NCI-H1417 treated with DMSO at 0.1 percent for 48 hours (cell line): Measurements from ENCODE around the gene ARHGAP26.
"Not testable (repeated sequence)": the region's sequence is repeated elsewhere in the genome, so short reads cannot be mapped to it uniquely, and the experiment has no call there.

Source experiments
- DNase-seq: peaks from one replicate; lab custom pipeline; 2025; lab: John Stamatoyannopoulos, UW

ARHGAP26 gene

DNA sequence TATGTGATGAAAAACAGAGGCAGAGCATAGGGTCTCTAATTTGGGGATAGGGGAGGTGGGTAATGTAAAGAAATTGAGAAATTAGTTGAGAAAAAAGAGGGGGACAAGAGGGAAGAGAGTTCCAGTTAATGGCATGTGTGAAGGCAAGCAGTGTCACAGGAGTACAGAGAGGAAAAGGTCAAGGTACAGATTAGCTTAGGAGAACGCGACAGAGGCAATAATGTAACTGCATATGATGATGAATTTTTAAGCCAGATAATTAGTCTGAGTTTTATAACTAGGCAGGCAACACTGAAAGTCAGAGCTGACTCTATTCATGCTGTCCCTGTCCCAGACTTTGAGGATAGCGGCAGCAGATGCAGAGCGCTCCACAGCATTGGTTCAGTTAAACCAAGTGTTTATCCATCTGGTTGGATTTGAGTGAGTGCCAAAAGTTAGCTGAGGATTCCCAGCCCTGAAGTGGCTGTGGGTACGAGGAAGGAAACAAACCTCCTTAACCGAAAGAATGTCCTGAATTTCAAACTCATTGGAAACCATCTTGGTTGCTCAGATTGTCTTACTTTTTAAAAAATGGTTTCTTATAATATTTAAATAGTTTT lies 315.2 kb downstream of the ARHGAP26 start:
- DNase-seq: no peak

DNA sequence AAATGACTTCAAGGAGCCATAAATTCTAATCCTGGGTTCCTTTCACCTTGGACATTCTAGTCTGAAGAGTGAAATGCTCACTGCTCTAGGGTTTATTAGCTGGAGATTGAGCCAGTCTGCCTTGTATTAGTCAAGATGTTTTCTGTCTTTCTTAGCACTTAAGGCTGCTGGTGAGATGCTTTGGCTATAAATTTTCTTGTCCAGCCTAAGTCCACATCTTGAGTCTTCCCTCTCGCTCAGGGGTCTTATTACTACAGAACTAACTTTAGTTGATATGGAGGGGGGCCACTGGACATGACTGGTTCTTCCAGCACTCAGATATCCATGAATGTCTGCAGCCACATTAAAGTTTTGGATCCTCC lies 316.4 kb downstream of the ARHGAP26 start:
- no peak for DNase-seq

DNA sequence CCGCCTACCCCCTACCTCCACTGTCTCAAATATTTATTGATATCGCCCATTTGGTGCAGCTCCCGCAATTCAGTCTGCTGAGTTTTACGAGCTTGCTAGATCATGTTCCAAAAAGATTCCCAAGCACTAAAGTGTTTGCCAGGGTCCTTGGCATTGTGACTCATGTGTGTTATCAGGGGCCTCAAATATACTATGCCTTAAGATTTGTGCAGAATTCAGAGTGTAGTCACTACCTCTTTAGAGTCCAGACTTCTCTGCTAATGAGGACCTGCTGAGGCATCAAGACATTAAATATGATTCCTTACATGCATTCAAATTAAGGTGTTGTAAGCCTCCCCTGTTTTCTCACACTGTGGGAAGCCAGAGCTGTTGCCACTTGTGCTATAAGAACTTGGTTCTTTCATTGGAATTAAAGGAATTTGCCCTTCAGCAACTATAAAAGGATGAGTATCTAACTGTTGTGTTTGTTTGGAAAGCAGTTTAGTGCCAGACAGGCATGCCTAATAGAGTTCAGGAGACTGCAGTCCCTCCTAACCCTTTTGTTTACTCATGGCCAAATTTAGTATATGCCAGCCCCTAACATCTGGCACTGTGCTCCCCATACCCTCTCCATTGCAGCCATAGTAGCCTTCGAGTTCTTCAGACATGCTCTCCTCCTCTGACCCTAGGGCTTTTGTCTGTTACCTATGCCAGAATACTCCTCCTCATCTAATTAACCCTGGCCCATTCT lies 316.9 kb downstream of the ARHGAP26 start:
- DNase-seq: no peak

DNA sequence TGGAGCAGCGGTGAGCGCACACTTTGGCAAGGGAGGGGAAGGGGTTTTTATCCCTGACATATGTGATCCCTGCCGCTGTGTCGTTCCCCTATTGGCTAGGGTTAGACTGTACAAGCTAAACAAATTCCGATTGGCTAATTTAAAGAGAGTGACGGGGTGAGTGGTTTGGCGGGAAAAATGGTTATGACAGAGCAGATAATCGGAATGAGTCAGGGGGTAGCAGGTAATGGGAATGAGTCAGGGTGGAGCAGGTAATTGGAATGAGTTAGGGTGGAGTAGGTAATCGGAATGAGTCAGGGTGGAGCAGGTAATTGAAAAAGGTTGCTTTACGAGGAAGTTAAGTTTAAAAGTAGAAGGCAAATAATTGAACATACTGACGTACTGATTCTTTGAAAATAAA lies 318.5 kb downstream of the ARHGAP26 start:
- not testable (repeated sequence) for DNase-seq

DNA sequence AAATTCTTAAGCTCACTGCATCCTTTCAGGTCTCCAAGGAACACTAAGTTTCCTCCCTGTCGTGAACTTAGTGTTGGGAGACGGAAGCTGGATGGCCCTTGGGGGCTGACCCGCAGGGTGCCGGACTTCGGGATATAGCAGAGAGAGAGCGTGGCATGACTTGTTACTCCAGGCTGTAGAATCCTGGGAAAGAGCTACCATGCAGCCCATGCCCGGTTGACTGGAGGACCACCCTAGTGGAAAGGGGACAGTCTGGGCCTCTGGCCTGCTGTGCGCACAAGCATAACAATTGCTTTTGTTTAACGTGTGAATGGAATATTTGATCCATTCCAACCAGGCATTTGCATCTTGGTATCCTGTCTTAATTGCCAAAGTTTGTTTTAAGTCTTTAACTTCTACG lies 319.9 kb downstream of the ARHGAP26 start:
- DNase-seq: not testable (repeated sequence)

DNA sequence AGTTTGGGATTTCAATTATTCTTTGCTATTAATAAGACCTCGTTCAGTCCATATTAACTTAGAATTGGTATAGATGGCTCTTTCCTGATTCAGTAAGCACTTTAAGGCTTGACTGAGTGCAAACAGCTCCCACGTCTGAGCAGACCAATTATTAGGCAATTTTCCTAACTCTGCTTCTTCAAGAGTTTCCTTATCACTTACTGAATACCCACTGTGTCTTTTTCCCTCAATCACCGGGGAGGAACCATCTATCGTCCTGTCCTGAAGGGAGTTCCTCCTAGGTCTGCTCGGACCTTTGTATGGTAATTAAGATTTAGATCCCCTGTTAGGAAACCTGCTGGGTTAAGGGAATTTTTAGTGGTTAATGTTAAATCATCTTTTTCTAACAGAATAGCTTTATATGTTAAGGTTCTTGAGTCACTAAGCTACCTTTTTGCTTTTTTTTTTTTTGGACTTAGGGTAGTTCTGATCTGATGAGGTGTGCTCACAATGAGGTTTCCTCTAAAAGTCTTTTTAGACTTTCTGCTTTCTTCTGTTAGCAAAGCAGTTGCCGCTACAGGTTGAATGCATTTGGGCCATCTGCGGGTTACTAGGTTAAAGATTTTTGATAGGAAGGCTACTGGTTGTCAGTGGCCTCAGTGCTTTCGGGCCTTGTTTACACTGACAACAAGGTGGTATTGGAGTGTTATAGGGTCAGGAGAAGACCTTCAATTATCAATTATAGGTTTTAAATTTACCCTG lies 322.7 kb downstream of the ARHGAP26 start:
- DNase-seq: not testable (repeated sequence)

DNA sequence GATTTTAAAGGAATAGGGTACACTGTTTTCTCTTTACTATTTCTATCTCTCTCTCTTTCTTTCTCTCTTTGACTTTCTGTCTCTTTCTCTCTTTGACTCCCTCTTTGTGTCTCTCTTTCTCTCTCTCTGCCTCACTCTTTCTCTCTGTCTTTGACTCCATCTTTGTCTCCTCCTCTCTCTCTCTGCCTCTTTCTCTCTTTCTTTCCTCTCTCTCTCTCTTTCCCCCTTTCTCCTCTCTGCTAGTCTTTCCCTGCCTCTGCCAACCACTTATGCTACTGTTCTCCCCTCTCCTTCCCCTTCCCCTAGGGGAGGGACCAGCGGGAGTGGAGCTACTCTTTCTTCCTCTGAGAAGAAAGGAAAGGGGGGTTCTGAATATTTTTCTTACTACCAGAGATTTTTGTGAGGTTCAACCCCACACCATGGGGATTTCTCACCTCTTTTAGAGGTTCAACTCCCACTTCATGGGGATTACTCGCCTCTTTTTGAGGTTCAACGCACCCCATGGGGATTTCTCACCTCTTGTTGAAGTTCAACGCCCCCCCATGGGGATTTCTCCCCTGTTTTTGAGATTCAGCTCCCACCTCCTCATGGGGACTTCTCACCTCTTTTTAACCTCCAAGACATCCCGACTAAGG lies 323.4 kb downstream of the ARHGAP26 start:
- DNase-seq: no peak

DNA sequence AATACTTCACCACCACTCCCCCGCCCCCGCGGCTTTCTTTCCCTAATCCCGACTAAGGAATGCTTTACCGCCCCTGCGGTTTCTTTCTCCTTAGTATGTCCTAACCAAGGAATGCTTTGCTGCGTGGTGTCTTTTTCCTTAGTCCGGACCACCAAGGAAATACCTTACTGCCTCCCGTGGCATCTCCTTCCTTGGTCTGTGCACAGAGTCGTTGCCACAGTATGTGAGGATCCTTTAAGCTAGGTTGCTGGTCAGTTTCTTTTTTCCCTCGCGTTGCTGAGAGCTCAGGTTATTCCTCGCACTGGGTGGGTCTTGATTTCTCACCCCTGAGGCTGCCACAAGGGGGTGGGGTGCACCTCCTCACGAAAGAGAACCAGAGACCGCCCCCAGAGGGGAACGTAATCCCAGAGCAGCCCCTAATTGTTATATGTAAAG lies 323.9 kb downstream of the ARHGAP26 start:
- no peak for DNase-seq

DNA sequence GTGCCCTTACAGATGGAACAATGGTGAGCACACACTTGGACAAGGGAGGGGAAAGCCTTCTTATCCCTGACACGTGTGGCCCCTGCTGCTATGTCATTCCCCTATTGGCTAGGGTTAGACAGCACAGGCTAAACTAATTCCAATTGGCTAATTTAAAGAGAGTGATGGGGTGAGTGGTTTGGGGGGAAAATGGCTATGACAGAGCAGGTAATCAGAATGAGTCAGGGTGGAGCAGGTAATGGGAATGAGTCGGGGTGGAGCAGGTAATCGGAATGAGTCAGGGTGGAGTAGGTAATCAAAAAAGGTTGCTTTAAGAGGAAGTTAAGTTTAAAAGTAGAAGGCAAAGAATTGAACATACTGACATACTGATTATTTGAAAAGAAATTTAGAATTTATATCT lies 324.4 kb downstream of the ARHGAP26 start:
- not testable (repeated sequence) for DNase-seq

DNA sequence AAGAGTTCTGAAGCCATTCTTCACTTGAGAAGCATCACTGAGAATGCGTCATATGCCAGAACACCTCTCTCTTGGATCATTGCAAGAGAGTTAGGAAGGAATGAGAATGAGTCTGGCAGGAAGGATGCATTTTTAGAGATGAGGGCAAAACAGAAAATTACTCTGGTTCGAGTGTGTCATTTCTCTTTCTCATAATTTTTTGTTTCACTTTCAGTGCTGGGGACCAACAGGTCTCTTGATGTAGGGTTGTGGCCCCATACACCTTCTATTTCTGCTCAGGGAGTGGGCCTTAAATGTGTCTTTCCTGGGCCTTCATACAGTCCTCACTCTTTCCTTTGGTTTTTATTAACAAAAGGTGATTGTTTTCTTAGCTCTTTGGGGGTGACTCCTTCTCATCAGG lies 330.9 kb downstream of the ARHGAP26 start:
- no peak for DNase-seq

DNA sequence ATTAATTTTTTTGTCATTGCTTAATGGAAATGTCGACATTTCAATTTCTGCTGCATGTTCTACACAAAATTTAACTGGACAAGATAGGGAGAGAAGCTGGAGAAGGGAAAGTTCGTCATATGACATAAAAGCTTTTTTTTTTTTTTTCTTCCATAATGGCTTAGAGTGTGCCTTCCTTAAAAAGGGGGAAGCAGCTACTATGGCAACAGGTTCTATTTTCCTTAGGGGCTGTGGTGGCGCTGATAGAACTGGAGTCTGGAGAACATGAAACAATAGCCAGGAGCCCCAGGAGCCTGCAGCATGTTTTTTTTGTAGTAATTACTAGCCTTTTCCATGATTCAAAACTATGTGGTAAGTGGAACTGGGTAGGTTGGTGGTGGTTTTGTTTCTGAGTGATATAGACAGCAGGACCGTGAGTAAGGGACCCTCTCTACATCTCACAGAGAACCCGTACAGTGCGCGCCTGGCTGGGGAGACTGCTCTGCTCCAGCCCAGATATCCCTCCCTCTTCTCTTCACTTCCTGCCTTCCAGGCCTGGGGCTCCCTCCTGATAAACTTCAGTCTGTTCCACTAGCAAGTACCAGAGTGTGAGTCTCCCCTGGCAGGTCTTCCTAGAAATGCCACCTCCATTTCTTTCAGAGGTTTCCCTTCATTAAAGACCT lies 331.7 kb downstream of the ARHGAP26 start:
- DNase-seq: no peak

DNA sequence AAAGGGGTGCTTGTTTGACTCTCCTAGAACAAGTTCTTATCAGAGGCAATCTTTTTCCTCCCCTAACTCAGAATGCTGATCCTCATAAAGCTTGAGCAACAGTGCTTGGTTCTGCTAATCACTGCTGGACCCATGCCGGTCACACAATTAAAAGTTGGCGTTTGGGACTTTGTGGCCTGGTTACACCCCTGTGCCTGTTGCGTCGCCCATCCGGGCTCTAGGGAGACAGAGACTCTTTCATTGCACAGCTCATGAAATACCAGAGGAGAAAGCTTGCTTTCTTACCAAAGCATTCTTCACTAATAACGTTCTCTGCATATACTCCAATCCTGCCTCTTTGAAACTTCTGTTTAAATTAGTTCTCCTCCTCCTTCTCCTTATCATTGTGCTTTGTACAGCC lies 332.2 kb downstream of the ARHGAP26 start:
- no peak for DNase-seq

DNA sequence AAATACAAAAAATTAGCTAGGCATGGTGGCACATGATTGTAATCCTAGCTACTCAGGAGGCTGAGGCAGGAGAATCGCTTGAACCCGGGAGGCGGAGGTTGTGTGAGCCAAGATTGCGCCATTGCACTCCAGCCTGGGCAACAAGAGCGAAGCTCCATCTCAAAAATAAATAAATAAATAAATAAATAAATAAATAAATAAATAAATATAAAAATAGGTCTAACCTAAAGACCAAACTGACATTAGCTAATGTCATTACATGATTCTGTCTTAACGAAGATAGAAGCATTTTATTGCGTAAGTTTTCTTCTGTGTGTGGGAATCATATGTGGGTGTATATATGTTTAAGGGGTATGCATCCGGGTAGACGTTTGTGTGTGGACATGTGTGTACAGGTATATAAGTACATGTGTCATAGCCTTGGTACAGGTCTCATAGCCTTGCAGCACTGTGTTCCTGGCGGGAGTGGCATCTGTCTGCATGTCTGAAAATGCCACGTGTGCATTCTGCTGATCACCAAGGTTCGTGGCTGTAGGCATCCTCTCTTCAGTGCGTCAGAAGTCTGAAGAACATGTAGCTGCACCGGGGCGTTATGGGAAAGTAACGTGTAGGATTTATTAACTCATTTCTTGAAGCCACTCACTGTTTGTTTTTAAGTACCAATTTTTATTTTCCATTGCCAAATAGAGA lies 335.2 kb downstream of the ARHGAP26 start:
- no peak for DNase-seq

DNA sequence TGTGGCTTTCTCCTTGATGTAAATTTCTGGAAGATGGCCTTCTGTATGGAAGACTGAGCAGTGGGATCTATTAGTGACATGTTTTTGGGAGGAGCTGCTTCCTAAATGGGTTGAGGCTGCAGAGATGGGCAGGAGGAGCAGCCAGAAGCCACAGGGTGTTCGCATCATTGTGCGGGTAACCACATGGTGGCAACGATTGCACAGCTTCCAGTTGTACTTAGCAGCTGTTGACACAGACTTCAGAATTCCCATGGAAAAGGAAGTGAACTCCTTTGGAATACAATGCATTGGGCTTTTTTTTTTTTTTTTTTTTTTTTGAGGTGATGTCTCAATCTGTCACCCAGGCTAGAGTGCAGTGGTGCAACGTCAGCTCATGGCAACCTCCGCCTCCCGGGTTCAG lies 336.0 kb downstream of the ARHGAP26 start:
- DNase-seq: no peak

DNA sequence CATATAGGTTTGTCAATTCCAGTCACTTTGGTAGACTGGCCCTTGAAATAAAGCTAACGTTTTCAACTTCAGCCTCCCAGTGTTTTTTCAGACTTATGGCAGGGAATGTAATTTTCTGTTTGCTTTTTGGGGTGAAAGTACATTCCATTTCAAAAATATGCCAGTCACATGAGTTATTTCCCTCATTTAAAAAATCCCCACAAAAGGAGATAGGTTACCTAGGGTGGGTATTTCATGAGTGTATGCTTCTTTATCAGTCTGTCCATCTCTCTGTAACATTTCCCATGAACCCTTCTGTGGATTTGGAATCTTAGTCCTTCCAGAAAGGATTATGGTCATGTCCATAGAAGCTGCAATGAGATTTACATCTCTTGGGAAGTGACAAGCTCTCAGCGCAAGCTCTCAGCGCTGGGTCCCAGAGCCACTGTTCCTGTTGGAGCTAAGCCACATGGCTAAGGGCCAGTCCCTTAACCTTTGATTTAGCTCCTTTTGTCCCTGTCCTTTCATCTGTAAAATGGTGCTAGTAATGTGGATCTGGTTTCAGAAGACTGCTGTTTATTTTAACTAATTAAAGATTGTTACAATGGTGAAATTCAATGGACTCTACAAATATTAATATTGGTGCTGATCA lies 338.4 kb downstream of the ARHGAP26 start:
- DNase-seq: no peak

DNA sequence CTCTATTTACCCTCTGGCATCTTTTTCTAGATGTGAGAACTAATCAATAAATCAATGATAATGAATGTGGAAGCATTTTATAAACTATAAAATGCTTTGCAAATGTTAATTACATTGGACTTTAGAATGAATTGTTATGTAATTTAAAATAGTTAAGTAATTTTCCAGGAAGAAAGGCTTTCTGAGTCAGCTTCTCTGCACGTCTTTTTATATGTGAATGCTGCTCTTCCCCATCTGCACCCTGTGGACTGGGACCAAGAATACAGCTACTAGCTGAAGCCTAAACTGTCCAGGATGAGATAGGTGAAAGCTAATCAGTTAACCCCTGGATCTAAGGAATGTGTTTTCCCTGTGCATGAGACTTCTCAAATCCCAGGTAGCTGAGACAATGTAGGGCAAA lies 340.4 kb downstream of the ARHGAP26 start:
- no peak for DNase-seq

DNA sequence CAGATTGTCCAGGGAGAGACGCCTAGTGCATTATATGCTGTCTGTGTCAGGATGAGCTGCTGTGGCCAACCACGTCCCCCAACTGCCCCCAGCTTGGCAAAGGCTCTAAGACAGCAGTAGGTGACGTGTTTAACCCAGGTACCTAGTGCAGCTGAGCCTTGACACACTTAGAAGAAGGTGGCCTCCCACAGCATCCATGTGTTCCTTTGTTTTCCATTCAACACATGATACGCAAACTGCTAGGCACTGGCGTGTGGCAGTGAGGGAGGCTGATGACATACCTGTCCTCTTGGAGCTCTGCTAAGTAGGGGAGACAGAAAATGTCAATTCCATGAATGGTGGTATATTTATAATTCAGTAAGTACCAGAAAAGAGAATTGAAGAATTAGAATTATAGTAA lies 341.6 kb downstream of the ARHGAP26 start:
- DNase-seq: no peak

DNA sequence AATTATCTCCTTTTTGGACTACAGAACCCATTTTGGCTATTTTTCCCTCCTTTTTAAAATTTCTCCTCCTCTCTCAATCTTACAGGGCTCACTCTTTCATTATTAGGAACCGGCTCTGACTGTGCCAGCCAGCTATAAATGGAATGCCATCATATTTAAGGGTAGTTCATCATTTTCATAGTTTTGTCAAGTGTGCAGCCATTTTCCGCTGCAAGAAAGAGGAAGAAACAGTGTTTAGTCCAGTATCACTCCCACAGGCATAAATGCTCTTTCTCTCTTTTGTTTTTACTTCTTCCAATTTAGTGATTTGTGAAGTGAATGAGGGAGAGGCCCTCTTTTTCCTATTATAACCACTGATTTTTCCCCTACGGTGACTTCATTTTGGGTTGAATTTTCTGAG lies 343.3 kb downstream of the ARHGAP26 start:
- DNase-seq: no peak

DNA sequence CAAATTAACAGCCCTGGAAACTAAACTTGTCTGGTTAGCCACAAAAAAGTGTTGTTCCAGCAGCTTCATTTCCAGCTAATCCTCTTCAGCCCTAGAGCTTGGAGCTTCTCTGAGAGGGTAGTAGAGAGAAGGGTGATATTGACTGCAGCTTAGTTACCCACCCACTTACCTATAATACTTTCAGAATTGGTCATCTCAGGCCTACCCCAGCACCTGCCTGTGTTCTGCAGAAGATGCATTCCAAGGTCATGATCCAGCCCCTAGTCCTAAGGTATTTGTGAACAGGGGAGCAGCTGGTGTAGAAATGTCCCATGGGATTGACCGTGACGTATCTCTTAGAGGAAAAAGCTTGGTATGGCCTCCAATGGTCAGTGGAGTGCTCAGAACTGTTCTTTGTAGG lies 344.3 kb downstream of the ARHGAP26 start:
- no peak for DNase-seq

DNA sequence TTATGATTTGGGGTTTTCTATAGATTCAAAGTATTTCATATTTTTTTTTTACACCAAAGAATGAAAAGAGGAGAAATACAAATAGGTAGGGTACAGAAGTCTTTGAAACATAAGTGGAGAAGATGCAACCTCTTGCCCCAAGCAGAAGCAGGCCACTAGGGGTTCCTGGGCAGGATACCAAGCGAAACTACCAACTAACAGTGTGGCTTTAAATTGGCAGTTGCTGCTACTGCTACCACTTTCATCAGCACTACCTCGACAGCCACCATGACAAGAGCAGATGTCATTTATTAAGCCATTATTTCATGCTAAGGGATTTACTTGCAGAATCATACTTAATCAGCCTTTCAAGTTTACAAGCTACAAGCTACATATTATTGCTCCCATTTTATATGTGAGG lies 345.2 kb downstream of the ARHGAP26 start:
- no peak for DNase-seq

DNA sequence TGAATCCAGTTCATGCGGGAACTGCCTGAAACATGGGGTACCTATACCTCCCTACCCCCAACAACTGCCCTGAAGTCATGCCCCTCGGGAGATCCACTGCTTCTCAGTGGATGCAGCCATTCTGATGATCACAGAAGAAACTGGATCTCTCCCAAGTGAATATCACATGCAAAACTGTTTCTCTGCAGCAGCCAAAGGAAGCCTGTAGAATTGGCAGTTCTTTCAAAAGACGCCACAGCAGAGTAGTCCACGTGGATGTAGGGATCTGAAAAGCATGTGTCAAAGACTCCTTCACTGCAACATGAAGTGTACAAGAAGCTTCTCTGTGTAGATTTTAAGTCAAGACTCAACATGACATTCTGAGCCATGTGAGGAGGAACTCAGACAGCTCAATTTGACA lies 346.6 kb downstream of the ARHGAP26 start:
- no peak for DNase-seq
